GM18505 (cell line): ENCODE data around the gene VAC14.

ENCODE experiments used
- ATAC-seq: cut with Tn5 transposase; IDR thresholded peaks from one replicate; pipeline ENCODE4 v1.9.1; 2021; ENCODE audit not compliant: unreplicated experiment
- POLR2A ChIP-seq: IDR thresholded peaks from 4 replicates; pipeline ENCODE4 v1.6.1; 2011; ENCODE audit warnings: borderline replicate concordance; ENCODE audit not compliant: insufficient read depth, insufficient read length; ENCODE audit errors: extremely low read depth

VAC14 gene

DNA sequence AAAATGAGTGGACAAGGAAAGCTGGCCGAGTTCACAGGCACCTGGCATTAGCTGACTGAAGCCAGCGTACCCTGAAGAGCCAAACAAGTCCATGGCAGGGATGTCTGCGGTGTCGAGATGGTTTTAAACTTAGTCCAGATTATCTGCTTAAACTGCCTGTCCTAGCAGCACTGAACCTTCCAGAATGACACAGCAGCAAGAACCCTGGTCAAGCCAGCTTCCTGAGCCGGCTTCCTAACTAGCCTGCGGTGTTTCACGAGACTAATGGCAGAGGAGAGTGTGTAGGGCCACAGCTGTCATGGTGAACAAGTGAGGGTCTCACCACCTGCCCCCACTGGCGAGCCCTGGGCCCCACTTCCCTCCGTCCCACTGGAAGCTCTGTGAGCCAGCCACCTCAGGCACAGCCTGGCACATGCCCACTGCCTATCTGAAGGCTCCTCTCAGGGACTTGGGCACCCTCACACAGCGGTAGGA lies 86.3 kb downstream of the VAC14 start:
- ATAC-seq: no peak
- no peak for TF ChIP-seq POLR2A

- TF ChIP-seq POLR2A: no peak
- ATAC-seq: no peak
Measured at GRCh38 chr16:70713824-70714223, 87.1 kb downstream of the VAC14 start.

DNA sequence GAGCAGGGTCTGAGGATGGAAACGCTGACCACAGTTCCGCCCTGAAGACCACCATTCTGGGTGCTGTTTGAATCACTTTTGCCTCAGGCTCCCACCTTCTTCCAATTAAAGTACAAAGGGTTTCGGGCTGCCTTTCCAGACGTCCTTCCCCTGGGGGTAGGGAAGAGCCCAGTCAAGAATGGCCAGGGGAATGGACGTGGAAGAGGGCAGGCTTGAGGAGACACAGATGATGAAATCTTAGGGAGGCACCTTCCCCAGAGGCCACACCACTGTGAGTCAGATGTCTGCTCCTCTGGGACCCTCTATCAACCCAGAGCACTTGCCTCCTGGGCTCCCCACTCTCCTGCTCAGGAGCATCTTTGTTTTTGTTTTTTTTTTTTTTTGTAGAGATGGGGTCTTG lies 87.6 kb downstream of the VAC14 start:
- no peak for ATAC-seq
- no peak for TF ChIP-seq POLR2A

DNA sequence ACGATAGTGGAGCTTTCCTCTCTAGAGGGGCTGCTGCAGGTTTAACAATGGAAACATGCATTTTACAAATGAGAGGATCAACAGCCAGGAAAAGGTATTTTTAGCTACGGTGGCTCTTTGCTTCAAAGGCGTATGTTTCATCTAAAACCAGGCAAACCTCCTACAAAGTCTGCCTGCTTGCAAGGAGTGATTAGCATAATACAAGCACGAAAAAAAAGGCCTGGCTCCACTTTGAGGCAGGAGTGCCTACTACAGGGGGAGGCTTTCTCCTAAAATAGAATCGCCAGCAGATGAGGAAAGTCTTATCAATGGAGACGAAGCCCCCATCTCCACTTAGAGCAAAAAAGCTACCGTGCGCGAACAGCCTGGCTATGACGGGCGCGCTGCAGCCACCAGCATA lies 88.0 kb downstream of the VAC14 start:
- no peak for ATAC-seq
- no peak for TF ChIP-seq POLR2A

DNA sequence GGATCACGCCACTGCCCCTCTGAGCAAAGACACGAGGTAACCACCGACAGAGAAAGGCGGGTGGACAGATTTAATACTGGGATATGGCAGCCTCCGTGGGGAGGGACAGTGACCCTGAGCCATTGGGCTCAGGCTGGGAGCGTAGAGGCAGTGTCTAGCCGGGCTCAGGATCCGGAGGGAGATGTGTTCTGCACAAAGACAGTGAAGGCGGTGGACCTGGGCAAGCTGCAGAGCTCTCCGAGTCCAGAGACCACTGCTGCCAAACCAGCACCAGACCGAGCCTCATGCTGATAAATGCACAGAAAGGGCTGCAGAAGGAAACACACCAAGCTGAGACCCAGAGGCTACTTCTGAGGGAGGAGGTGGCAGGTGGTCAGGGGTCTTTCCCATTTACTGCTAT lies 88.6 kb downstream of the VAC14 start:
- no peak for ATAC-seq
- TF ChIP-seq POLR2A: no peak

- ATAC-seq: no peak
Measured at GRCh38 chr16:70711211-70712031, 89.5 kb downstream of the VAC14 start.

GRCh38 chr16:70710422-70711210 lies 90.3 kb downstream of the VAC14 start:
- TF ChIP-seq POLR2A: no peak
- no peak for ATAC-seq

More at GRCh38 chr16:70711211-70712031, 89.5 kb downstream of the VAC14 start:
- no peak for TF ChIP-seq POLR2A

GRCh38 chr16:70709942-70710341 lies 91.0 kb downstream of the VAC14 start:
- no peak for ATAC-seq

GRCh38 chr16:70709457-70709856 lies 91.5 kb downstream of the VAC14 start:
- no peak for ATAC-seq
- no peak for TF ChIP-seq POLR2A

More at GRCh38 chr16:70709942-70710341, 91.0 kb downstream of the VAC14 start:
- no peak for TF ChIP-seq POLR2A

- no peak for ATAC-seq
- TF ChIP-seq POLR2A: no peak
Measured at GRCh38 chr16:70708366-70709246, 92.4 kb downstream of the VAC14 start.

DNA sequence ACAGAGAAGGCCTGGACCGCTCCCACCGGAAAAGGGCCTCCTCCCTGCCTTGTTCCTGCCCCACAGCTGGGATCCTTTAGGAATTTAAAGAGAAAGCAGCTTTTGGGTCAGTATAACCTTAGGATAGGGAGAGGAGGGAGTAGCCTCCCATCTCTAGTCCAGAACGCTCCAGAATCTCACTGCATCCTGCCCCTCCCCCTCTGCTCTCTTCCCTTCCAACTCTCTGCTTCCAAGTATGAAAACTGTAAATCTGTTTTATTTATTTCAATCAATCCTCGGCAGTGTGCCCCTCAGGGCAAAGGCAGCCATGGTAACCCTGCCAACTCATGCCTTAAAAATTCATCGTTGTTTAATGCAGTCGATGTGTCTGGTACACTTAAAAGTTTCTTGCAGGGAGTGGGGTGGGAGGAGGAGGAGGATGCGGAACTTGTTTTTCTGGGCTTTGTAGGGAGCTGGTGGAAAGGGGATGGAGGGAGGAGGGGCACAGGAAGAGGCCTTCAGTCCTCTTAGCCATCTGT lies 94.0 kb downstream of the VAC14 start:
- TF ChIP-seq POLR2A: no peak
- no peak for ATAC-seq

DNA sequence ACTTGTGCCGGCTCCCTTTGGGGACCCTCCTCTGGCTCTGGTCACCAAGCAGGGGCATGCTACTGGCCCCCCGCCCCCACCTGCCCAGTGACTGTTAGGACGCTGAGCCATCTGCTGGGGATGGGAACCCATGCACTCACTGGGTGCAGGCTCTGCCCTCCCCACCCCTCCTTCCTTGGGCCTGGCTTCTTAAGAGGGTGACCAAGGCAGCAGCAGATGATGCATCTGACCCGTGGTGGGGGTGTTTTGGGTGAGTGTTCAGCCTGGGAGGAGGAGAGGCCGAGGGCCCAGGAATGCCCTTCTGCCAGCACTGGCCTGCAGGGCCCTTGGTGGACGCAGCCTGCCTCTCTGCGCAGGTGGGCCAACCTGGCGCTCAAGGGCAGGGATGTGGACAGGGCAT lies 95.9 kb downstream of the VAC14 start:
- ATAC-seq: no peak
- no peak for TF ChIP-seq POLR2A

- no peak for TF ChIP-seq POLR2A
- ATAC-seq: no peak
Measured at GRCh38 chr16:70704586-70704985, 96.4 kb downstream of the VAC14 start.
